GM15510 (cell line): ENCODE measurements around the gene CCNY.

Source experiments
- POLR2A ChIP-seq: IDR thresholded peaks from 3 replicates; pipeline ENCODE4 v1.6.1; 2011; ENCODE audit warnings: borderline replicate concordance; ENCODE audit not compliant: insufficient read length; ENCODE audit errors: extremely low read depth

CCNY gene

GRCh38 chr10:35363587-35363986, 27.3 kb downstream of the CCNY start:
- TF ChIP-seq POLR2A, result no peak

- no peak for TF ChIP-seq POLR2A
These were observed 28.5 kb downstream of the CCNY start for GRCh38 chr10:35364808-35365207.

- TF ChIP-seq POLR2A, result no peak
These were observed 29.7 kb downstream of the CCNY start for GRCh38 chr10:35365994-35366393.

- TF ChIP-seq POLR2A, result no peak
These were observed 31.0 kb downstream of the CCNY start for GRCh38 chr10:35367107-35367859.

- no peak for TF ChIP-seq POLR2A
These were observed 31.7 kb downstream of the CCNY start for GRCh38 chr10:35367982-35368381.

- TF ChIP-seq POLR2A, result no peak
These were observed 32.3 kb downstream of the CCNY start for GRCh38 chr10:35368485-35369048.

GRCh38 chr10:35369049-35369611, 32.8 kb downstream of the CCNY start:
- TF ChIP-seq POLR2A, result no peak

GRCh38 chr10:35371731-35372130, 35.4 kb downstream of the CCNY start:
- no peak for TF ChIP-seq POLR2A

- TF ChIP-seq POLR2A, result no peak
These were observed 36.0 kb downstream of the CCNY start for GRCh38 chr10:35372329-35372728.

GRCh38 chr10:35375091-35375765, 38.9 kb downstream of the CCNY start:
- TF ChIP-seq POLR2A, result no peak

- no peak for TF ChIP-seq POLR2A
These were observed 40.9 kb downstream of the CCNY start for GRCh38 chr10:35377050-35377728.

GRCh38 chr10:35378541-35379210, 42.4 kb downstream of the CCNY start:
- TF ChIP-seq POLR2A, result no peak

GRCh38 chr10:35379226-35380137, 43.2 kb downstream of the CCNY start:
- no peak for TF ChIP-seq POLR2A
